Stimulated activated naive CD4-positive, alpha-beta T cell treated with Interleukin-2 at 50 U/mL for 16 hours (primary cell): ENCODE results near the gene EMP2.
"Not testable (repeated sequence)": the region's sequence is repeated elsewhere in the genome, so short reads cannot be mapped to it uniquely, and the experiment has no call there.

ENCODE experiments used
- DNase-seq: peaks from one replicate; lab custom pipeline; 2025; lab: John Stamatoyannopoulos, UW

EMP2 gene

DNA sequence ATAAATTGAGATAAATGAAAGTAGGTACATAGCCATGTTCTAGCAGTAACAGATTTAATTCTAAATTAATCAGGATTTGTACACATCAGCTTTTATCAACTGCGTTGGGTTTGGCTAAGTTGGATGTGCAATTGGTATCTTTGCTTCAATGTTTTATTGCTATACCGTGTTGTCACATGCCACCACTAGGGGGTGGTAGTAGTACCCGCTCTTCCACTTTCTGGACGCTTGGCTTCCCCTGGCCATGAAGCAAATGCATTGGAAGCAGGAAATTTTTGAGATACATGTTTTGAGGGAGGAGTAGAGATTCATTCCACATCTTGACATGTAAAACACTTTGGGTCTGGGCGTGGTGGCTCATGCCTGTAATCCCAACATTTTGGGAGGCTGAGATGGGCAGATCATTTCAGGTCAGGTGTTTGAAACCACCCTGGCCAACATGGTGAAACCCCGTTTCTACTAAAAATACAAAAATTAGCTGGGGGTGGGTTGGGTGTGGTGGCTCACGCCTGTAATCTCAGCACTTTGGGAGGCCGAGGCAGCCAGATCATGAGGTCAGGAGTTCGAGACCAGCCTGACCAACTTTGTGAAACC is 58.6 kb downstream of the EMP2 start:
- DNase-seq, result no peak

DNA sequence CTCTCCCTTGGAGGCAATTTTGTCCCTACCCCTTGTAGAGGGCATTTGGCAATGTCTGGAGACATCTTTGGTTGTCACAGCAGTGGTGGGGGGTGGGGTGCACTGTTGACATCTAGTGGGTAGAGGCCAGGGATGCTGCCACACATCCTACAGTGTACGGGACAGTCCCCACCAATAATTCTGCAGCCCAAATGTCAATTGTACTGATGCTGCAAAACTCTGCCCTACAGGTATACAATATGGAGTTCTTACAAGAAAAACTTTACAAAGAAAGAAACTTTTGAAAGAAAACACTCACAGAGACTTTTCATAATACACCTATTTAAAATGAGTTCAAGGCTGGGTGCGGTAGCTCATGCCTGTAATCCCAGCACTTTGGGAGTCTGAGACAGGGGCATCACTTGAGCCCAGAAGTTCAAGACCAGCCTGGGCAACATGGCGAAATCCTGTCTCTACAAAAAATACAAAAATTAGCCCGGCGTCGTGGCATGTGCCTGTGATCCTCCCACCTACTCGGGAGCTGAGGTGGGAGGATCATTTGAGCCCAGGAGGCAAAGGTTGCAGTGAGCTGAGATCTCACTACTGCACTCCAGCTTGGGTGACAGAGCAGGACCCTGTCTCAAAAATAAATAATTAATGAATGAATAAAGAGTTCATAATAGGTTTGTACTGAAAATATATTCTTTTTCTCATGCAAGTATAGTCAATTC is 59.4 kb downstream of the EMP2 start:
- no peak for DNase-seq

DNA sequence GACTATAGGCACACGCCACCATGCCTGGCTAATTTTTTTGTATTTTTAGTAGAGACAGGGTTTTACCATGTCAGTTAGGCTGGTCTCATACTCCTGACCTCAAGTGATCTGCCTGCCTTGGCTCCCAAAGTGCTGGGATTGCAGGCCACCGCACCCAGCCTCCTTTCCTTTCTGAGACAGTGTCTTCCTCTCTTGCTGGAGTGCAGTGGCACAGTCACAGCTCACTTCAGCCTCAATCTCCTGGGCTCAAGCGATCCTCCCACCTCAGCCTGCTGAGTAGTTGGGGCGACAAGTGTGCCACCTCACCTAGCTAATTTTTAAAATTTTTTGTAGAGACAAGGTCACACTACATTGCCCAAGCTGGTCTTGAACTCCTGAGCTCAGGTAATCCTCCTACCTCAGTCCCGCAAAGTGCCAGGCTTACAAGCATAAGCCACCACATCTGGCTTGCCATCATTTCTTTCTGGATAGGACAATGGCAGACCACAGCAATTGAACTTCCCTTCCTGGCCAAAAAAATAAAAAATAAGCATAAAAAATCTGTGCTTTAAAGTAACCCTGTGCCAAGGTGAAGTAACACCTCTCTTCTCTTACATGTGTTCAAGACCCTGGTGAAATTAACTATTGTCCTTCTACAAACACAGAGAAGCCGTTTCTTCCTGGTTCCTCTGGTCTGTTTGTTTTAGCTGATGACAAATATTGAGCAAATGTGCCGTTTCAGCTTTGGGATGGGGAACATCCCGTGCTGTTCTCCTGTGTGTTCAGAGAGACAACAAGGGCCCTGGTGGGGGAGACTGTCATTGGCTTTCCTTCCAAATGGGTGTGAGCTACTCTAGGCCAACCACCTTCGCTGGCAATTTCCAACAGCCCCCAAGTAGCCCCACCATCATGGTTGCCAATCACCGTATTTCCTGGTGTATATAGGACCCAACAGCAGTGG is 60.2 kb downstream of the EMP2 start:
- no peak for DNase-seq

DNA sequence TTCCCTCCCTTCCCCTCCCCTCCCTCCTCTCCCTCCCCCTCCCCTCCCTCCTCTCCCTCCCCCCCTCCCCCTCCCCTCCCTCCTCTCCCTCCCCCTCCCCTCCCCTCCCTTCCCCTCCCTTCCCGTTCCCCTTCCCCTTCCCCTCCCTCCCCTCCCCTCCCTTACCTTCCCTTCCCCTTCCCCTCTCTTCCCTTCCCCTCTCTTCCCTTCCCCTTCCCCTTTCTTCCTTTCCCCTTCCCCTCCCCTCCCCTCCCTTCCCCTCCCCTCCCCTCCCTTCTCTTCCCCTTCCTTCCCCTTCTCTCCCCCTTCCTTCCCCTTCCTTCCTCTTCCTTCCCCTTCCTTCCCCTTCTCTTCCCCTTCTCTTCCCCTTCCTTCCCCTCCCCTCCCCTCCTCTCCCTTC is 61.1 kb downstream of the EMP2 start:
- DNase-seq, result no peak

DNA sequence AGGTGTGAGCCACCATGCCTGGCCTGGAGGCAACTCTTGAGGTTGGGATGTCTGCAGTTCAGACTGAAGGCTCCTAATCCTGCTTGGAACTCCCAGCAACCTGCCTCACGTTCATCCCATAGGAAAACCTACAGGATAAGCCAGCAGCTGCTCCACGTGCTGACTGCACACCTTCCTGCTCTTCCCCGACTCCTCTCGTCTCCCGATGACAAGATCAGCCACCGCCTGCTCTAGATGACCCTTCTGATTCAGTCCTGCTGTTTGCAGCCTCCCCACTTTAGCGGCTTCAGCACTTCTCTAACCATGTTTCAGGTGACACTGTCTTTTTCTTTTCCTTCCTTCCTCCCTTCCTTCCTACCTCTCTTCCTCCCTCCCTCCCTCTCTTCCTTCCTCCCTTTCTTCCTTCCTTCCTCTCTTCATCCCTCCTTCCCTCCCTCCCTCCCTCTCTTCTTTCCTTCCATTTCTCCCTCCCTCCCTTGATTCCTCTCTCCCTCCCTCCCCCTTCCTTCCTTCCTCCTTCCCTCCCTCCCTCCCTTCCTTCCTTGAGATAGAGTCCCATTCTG is 61.8 kb downstream of the EMP2 start:
- DNase-seq, result no peak

DNA sequence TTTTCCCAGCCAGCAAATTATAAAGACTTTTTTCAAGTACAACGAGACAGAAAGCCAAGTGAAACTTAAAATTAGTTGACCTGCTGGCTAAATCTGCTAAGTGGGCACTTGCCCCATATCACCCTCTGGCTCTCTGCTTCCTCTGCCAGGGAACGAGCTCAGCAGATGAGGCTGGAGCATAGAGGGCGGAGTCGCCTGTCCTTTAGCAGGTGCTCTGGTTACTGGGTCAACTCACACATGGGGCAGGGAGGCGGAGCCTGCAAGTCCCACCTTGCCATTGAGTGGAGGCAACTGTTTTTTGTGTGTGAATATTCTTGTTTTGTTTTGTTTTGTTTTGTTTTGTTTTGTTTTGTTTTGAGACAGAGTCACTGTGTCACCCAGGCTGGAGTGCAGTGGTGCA is 62.5 kb downstream of the EMP2 start:
- no peak for DNase-seq

DNA sequence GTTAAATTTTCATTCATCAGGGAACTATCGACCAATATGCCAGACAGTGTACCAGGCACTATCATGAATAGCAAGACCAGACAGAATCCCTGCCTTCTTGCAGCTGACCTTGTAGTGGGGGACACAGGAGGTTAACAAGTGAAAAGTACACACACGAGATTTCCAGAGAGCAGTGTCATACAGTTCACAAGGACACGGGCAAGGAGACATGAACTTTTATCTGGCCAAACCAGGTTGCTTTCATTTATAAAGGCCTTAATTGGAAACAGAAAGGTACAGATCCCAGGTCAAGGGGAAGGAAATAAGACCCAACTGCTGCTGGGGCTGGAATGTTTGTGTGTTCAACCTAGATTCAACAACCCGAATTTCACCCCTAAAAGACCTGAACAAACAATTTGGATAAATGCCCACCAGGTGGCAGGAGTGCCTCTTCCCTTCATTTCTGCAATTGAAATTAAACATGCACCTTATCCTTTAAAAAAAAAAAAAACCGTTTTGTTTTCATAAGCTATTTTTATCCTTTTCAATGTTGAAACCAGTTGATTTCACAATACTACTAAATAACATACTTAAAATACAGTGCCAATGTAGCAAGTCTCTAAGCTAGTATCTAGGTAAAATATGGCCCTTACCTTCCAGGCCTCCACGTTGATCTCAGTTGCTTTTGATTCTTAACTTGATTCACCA is 65.9 kb downstream of the EMP2 start:
- peak; percentile 16 for DNase-seq

DNA sequence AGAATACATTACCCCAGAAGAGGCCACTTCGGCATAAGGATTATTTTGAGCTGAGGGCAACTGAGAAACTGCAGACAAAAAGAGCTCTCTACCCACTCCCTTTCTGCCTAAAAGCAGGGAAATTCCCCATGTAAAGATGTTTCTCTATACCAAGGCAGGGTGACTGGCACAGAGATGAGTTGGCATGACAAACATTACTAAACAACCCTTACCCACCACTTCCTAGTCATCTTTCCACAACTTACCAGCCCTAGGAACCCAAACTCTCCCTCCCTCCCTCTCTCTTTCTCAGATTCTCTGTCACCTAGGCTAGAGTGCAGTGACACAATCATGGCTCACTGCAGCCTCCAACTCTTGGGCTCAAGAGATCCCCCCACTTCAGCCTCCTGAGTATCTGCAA is 68.6 kb downstream of the EMP2 start:
- DNase-seq, result no peak

DNA sequence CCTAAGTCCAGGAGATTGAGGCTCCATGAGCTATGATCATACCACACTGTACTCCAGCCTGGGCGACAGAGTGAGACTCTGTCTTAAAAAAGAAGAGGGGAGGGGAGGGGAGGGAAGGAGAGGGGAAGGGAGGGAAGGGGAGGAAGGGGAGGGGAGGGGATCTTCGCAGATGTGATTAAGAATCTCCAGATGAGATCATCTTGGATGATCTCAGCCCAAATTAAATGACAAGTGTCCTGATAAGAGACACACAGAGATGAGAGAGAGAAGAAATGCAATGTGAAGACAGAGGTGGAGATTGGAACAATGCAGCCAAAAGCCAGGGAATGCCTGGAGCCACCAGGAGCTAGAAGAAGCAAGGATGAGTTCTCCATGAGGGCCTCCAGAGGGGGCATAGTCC is 70.1 kb downstream of the EMP2 start:
- no peak for DNase-seq

DNA sequence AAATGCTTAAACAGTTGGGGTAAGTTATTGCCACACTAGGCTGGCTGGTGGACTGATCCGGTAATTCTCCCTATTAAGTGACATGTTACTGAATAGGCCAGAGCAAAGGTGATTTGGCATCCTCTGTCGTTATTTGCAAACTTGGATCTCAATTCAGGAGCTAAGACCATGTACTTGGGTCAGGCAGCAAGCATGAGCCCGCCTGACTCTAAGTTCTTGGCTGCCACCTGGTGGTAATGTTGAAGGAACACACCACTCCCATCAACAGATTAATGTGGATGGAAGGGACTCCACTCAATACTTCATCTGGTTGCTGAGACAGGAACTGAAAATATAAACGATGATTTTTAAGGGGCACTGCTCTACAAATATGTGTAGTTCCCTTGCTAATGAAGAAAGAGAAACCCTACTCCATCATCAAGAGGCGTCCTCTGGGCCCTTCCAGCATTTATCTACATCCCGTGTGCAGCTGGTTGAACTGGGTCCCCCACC is 70.8 kb downstream of the EMP2 start:
- DNase-seq, result peak; percentile 30

DNA sequence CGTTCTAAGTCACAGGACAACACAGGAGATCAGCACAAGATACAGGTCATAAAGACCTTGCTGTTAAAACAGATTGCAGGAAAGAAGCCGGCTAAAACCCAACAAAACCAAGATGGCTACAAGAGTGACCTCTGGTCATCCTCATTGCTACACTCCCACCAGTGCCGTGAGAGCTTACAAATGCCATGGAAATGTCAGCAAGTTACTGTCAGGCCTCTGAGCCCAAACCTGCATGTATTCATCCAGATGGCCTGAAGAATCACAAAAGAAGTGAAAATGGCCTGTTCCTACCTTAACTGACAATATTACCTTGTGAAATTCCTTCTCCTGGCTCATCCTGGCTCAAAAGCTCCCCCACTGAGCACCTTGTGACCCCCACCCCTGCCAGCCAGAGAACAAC is 75.1 kb downstream of the EMP2 start:
- DNase-seq, result not testable (repeated sequence)

DNA sequence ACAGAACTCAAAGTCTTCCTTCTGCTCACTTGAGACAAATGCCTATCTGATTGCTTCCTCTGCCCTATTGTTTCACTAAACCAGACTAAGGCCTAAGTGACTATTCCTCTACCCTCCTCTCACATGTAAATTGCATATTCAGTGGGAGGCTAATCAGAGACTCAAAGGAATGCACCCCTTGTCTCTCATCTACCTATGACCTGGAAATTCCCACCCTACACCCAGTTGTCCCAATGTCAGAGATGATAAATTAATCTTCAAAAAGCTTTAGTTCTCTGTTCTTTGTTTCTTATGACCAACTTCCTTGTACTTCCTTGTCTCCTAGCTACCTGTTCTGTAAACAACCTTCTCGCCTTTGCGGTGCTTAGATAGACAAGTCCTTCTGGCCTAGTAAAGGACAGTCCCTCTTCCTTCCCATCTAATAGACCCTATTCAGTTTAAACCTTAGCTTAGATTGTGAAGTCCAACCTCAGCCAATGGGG is 76.0 kb downstream of the EMP2 start:
- no peak for DNase-seq

DNA sequence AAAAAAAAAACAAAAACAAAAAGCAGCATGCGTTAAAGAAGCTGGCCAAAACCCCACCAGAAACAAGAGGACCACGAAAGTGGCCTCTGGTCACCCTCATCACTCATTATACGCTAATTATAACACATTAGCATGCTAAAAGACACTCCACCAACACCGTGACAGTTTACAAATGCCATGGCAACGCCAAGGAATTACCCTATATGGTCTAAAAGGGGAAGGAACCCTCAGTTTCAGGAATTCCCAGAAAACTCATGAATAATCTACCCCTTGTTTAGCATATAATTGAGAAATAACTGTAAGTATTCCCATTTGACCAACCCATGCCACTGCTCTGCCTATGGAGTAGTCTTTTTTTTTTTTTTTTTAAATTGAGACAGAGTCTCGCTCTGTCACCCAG is 77.6 kb downstream of the EMP2 start:
- DNase-seq, result no peak

DNA sequence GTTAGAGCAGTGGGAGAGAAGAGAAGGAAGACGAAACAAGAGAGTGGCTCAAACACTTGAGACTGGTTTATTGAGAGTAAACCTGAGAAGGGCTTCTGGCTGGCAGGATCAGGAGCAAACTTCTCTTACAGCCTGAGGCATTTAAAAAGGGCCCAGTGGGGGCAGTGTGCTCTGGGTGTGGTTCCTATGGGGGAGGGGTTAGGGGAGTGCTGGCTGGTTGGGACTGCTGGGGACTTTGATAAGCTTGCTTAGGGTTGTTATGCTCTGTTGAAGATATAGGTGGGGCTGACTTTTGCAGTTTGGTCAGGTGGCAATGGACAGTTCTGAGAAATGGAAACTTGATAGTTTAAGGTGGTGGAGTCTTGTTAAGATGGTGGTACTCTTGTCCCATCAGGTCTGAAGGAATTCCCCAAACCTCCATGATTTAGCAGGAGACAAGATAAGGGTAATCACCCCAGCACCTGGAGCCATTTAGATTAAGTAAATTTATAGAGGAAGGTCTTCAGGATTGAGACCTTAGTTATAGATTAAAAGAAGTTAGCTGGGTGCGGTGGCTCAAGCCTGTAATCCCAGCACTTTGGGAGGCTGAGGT is 79.3 kb downstream of the EMP2 start:
- DNase-seq, result no peak

DNA sequence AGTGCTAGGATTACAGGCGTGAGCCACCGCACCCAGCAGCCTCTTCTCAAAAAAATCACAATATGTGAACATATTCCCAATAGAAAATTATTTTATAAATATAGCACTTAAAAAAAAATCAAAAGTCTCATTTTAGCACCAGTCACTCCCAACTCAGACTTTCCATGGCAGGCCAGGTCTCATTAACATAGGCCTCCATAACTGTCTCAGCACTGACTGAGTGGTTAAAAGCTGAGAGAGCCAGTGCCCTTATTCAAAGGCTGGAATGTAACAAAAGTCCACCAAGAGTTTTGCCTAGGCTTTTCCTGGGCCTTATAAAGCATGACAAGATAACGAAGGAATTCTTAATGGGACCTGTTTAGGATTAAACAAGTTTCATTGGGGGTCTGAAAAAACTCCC is 79.8 kb downstream of the EMP2 start:
- DNase-seq, result no peak

DNA sequence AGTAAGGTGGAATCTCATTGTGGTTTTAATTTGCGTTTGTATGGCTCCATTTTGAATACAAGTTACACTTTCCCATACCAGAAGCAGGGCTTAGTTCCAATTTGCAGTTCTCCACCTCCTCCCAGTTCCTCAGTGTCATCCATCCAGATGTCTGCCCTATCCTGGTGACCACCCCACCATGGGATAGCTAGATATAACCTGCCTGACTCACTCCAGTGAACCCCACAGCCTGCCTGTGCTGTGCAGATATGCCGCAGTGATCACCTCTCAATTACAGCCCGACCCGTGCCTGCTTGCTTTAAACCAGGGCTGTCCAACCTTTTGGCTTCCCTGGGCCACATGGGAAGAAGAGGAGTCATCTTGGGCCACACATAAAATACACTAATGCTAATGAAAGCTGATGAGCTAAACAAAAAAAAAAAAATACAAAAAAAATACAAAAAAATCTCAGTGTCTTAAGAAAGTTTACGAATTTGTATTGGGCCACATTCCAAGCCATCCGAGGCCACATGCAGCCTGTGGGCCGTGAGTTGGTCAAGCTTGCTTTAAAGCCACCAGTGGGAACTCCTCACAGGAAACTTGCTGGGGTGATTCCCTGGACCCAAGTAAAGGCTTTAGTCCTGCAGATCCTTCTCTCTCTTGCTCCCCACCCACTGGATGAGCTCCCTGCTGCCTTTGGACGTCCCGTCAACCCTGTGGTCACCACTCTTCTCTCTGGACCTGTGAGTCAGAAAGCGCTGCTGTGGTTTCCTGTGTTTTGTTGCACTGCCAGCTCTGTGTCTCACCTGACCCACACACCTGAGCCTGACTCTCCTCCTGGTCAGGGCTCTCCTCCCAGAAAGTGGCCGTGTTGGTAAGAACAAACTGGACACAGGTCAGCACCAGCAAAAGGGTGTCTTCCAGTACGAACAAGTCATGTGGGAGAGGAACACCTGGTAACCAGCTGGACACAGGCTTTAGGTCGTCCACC is 83.0 kb downstream of the EMP2 start:
- DNase-seq, result no peak

DNA sequence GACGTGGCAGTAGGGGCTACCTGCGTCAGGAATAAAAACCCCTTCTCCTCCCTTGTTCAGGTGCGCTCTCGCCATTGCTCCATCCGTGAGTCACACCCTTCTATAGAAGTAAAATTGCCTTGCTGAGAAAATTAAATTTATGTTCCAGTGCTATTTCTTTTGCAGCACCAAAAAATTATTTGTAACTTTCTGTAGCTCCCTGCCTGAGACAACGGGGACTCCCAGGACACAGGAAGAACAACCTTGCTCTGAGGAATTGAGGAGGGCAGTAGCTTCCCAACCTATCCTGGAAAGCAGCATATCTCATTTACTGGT is 85.4 kb downstream of the EMP2 start:
- no peak for DNase-seq

DNA sequence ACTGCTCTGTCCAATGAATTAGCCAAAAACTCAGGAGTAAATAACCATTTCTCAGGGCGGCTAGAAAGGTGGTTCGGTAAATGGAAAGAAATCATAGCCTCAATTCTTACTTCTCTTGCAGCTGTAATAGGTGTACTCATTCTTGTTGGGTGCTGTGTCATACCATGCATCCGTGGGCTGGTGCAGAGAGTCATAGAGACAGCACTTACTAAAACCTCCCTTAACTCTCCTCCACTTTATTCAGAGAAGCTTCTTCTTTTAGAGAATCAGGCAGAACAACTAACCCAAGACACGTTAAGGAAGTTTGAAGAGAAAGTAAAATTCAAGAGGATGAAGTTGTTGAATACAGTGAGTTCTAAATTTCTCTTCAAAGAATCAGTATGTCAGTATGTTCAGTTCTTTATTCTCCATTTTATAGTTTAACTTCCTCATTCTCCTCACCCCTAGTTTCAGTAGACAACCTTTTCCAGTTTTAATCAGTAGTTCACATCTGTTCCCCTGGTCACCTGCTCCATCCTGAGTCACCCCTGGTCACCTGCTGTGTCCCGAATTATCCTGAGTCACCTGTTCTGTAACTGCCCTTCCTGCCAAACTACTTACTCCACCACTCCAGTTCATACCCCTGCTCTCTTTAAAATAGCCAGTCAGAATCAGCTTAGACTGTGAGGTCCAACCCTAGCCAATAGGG is 85.9 kb downstream of the EMP2 start:
- no peak for DNase-seq

DNA sequence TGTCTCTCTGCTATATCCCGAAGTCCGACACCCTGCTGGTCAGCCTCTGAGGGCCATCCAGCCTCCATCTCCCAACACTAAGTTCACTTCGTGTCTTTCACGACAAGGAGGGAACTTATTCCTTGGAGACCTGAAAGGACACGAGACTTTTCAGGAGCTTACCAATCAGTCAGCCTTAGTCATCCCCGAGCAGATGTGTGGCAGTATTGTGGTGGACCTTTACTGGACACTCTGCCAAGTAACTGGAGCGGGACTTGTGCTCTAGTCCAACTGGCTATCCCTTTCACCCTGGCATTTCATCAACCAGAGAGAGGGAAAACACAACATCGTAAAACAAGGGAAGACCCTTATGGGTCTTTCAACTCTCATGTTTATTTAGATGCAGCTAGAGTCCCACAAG is 87.1 kb downstream of the EMP2 start:
- DNase-seq, result no peak

DNA sequence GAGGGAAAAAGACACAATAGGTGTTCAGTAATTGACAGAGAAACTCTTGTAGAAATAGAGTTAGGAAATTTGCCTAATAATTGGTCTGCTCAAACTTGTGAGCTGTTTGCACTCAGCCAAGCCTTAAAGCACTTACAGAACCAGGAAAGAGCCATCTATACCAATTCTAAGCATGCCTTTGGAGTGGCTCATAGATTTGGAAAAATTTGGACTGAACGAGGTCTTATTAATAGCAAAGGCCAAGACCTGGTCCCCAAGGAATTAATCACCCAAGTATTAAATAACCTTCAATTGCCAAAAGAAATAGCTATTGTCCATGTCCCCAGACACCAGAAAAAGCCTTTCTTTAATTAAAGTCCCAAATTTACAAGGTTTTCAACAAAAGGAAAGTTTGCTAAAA is 90.3 kb downstream of the EMP2 start:
- no peak for DNase-seq
